GM19043 (cell line): Measurements from ENCODE around the gene NELFB.

Experiments
- ATAC-seq: cut with Tn5 transposase; IDR thresholded peaks from one replicate; pipeline ENCODE4 v1.9.1; 2021; ENCODE audit warnings: low read depth; ENCODE audit not compliant: unreplicated experiment

NELFB gene

DNA sequence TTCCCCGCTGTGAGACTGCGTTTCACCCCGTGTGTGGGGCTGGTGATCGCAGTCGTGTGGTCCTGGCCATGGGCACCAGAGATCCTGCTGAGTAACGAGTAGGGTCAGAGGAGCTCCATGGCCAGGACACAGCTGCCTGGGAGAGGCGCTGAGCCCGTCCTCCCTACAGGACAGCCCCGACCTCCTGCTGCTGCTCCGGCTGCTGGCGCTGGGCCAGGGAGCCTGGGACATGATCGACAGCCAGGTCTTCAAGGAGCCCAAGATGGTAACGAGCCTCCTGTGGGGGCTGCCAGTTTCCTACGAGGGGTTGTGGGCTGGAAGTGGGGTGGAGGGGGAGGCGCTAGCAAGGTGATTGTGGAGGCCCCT lies 11.0 kb downstream of the NELFB start:
- no peak for ATAC-seq

DNA sequence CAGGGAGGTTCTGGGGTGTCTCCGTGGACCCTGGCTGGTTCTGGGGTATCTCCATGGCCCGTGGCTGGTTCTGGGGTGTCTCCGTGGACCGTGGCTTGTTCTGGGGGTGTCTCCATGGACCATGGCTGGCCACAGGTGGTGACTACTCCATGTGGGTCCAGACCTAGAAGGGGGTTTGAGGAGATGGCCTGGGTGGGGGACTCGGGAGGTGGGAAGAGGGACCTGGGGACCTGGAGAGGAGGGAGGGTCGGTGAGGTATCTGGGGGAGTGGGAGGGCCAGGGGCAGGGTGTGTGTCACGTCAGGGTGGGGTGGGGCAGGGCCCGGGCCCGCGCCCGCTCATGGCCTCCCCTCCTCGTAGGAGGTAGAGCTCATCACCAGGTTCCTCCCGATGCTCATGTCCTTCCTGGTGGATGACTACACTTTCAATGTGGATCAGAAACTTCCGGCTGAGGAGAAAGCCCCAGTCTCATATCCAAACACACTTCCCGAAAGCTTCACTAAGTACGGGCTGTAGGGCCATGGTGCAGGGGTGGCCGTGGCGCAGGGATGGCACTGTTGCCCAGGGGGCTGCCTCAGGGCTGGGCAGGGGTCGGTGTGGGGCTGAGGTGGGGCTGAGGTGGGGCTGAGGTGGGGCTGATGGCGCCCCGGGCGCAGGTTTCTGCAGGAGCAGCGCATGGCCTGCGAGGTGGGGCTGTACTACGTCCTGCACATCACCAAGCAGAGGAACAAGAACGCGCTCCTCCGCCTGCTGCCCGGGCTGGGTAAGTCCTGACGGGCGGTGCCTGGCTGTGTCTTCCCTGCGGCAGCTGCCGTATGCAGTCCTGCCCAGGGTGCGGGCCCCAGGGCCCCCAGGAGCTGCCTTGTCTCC lies 11.7 kb downstream of the NELFB start:
- no peak for ATAC-seq

DNA sequence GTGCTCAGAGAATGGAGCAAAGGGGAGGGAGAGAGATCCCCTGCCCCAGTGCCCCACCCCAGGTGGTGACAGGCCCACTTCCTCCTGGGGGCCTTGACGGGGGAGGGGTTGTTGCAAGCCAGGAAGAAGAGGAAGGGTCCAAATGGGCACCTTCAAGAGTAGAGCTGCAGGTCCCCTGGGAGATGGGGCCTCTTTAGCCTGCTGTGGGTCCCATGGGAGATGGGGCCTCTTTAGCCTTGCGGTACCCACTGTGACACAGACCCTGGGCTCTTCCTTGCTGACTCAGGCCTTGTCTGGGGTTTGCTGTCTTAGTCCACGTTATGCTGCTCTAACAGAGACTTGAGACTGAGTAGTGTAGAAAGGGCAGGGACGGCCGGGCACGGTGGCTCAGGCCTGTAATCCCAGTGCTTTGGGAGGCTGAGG lies 12.8 kb downstream of the NELFB start:
- ATAC-seq, result no peak

DNA sequence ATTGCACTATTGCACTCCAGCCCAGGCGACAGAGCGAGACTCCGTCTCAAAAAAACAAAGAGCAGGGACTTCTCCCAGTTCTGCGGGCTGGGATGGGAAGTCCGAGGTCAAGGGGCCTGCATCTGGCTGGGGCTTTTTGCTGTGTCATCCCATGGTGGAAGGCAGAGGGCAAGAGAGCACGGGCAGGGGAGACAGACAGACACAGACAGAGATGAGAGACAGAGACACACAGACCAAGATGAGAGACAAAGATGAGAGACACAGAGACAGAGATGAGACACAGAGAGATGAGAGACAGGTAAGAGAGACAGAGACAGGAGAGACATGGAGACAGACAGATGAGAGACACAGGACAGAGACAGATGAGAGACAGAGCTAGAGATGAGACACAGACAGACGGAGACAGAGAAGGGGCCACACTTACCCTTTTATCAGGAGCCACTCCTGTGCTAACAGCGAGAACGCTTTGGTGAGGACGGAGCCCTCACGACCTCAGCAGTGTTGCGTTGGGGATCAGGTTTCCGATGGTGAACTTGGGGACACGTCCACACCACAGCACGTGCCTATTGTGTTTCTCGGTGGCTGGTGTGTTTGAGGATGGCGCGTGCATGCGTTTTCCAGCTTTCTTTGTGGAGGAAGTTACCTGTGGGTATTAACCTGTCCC lies 13.5 kb downstream of the NELFB start:
- ATAC-seq, result no peak

DNA sequence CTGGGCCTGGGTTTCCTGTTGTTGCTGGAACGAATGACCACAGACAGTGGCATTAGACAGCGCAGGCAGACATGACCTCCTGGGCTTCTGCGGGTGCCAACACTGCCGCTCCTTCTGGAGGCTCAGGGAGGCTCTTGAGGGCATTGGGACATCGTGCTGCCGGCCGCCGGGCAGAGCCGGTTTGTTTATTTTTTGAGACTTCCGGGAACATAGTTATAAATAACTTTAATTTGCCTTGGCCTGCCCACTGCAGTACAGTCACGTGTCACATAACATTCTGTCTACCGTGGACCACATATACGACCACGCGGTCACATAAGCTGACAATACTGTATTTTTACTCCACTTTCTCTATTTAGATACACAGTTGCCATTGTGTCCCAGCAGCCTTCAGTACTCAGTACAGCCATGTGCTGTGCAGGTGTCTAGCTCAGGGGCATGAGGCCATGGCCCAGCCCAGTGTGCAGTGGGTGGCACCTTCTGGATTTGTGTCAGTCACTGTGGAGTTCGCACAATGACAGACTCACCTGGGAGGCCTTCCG lies 14.2 kb downstream of the NELFB start:
- no peak for ATAC-seq

DNA sequence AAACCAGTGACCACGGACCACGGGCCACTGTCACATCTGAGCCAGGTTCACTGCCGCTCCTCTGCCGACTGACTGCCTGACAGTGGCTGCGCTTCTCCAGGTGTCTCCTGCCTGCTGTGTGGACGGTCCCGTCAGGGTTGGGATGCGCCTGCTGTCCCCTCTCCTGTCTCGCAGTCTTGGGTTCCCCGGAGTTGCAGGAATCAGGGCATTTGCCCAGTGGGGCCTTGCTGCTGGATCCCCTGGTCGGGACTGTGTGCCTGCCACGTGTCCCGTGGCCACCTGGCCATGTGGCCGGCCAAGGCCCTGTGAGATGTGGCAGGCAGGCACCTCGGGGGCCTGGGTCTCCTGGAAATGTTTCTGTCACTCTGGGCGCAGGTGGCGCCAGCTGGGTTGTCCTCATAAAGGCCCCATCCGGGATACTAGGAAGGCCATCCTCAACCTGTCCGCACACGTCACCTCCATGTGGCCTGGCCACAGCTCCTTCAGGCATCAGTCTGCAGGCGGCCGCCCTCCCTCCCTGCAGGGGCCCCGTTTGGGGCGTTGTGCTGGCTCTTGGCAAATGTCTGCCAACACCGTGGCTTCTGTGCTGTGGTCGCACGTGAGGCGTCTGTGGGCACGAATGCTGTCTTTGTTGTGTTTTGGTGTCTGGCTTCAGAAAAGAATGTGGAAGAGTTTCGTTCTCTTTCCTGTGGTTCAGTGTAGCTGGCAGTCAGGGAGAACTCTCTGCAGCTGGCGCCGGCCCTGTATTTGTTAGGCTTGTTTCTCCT lies 16.0 kb downstream of the NELFB start:
- no peak for ATAC-seq

DNA sequence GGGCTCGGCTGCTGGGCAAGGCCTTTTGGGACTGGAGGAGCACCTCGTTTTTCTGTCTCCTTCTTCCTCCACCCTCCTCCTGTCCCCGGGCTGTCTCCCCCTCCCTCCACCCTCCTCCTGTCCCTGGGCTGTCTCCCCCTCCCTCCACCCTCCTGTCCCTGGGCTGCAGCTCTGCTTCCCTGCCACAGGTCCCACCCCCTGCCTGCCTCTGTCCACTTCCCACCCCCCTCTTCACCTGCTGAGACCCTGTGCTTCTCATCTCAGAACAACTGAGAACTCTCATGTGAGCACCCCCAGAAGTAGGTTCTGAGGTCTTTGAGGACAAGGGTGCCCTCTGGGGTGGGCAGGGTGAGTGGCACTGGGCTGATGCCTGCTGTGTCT lies 16.6 kb downstream of the NELFB start:
- no peak for ATAC-seq

DNA sequence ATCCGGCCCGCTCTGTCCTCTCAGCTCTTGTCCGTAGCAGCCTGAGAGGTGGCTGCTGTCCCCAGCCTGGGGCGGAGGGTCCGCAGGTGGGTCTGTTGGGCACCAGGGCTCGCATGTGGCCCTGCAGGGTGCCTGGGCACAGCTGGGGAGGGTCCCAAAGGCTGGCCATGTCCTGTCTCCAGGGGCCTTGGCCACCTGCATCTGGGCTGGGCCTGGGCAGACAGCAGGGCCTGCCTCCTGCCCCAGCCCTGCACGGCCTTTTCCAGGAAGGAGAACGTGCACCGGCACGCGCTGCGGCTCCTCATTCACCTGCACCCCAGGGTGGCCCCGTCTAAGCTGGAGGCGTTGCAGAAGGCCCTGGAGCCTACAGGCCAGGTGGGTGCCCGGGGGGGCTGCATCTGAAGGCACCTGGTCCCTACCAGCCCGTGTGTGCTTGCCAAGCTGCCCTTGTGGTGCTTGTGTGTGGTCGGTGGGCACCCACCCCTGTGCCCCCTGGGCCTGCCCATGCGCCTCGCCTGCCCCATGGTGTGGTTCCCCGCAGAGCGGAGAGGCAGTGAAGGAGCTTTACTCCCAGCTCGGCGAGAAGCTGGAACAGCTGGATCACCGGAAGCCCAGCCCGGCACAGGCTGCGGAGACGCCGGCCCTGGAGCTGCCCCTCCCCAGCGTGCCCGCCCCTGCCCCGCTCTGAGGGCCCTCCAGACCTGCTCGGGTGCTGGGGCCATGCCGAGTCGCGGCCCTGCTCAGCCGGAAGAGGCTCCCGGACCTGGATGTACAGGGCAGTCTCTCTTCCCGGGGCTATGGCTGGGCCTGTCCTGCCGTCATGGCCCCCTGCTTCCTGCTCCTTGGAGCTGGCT lies 17.3 kb downstream of the NELFB start:
- ATAC-seq, result no peak

DNA sequence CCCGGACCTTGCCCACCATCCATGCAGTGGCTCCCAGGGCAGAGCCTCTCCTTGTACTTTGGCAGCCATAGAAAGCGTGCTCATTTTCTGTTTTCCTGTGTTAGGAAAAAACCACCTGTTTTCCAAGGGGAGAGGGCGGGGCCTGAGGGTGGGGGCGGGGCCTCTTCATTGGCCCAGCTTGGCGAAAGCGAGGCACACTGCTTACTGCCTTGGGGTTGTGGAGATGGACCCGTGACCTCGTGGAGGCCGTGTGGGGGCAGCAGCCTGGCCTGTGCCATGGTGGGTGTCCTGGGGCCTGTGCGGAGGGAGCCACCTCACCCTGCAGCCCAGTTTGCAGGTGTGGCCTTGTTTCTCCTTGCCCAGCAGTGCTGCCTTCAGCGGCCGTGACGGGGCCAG lies 18.0 kb downstream of the NELFB start:
- ATAC-seq, result no peak

DNA sequence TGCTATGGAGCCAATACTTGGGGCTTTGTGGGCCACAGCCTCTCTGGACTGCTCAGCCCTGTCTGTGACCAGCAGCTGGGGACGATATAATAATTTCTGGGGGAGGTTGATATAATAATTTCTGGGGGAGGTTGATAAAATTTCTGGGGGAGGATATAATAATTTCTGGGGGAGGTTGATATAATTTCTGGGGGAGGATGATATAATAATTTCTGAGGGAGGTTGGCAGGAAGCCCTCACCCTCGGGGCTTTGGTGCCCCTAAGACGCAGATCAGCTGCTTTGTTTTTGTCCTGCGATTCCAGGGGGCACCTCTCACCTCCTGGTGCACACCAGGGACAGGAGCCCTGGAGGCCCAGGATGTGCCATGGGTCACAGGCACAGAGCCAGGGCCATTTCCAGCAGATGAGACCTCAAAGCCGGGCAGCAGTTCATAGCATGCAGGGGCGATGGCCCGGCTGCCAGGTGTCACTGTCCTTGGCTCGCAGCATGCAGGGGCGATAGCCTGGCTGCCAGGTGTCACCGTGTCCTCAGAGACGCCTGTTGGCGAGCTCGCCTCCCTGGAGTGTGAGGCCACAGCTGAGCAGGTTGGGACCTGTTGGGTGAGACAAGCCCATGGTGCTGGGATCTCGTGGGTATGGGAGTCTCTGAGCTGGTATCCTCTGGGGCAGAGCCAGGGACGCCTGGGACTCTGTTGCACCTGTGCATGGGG lies 18.6 kb downstream of the NELFB start:
- no peak for ATAC-seq

DNA sequence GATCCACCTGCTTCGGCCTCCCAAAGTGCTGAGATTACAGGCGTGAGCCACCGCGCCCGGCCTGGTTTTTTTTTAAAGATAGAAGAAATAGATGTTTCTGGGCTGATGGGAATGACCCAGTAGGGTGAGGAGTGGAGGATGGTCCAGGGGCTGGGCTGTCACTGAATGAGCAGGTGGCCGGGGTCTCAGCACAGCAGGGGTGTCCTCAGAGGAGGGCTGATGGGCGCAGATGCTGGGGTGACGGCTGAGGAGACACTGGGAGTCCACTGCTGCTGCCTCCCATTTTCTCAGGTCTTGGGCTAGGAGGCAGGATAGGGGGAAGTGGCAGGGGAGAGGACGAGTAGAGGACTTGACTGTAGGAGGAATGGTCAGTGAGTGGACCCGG lies 20.1 kb downstream of the NELFB start:
- ATAC-seq, result no peak

DNA sequence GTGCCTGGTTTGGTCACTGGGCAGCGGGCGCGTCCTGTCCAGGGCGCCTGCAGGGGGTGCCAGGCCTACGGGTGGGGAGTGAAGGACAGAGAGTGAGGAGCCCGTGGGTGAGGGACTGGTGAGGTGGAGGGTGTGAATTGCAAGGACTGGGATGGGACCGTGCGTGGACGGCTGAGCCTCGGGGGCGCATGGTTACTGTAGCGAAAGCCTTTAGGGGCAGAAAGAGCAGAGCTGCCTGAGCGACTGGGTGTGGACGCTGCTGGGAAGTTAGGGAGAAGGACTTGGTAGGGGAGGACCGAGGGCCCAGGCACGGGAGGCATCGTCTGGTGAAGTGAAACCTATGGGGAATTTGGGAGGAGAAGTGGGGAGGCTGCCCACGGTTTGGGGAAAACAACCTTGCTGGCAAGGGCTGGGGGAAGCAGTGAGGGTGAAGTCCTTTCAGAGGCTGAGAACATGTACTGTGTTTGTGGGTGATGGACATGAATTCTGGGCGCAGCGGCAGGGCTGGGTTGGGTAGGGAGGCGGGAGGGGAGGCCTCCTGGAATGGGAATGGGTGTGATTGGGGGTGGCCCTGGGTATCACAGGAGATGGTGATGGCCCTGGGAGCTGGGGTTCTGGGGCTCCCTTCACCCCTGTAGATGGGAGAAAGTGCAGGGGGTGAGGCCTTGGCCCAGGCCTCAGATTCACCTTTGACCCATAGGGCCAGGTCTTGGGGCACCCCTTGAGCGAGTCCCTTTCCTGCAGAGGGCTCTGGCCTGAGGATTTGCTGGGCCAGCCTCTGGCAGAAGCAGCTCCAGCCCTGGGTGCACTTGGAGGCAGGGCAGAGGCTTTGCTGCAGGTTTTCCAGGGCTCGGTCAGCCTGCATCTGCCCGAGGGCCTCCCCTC lies 20.7 kb downstream of the NELFB start:
- no peak for ATAC-seq

DNA sequence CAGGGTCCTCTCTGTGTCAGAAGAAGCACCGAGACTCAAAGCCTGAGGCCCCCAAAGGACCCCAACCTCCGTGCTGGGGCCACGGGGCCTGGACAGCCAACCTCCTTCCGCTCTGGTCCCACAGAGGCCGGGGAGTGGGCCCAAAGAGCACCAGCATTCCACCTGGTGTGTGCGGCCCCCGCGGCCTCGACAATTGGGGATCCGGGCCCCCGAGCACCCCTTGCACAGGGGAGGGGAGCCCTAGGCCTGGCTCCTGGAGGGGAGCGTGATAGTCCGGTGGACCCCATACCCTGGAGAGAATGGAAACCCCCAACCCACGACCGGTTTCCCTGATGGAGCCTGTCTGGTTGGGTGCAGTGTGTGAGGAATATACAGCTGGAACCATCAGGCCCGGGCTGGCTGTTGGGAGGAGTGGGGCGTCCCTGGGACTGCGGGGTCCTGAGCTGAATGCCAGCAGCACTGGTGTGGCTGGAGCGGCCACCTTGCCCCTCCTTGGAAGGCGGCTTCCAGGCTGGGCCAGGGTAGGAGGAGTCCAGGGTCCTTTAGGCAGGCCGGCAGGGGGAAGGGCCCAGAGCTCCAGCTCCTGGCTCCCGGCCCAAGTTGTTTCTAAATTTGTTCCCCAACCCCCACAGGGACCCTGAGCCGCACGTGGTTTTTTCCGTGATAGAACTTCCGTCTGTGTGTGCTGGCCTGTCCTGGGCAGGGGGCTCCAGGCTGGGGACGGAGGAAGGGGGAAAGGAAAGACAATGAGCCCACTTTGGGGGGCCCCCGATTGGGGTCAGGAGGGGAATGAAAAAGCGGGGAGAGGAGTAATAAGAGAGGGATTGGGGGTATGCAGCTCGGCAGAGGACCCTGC lies 21.6 kb downstream of the NELFB start:
- ATAC-seq, result no peak

DNA sequence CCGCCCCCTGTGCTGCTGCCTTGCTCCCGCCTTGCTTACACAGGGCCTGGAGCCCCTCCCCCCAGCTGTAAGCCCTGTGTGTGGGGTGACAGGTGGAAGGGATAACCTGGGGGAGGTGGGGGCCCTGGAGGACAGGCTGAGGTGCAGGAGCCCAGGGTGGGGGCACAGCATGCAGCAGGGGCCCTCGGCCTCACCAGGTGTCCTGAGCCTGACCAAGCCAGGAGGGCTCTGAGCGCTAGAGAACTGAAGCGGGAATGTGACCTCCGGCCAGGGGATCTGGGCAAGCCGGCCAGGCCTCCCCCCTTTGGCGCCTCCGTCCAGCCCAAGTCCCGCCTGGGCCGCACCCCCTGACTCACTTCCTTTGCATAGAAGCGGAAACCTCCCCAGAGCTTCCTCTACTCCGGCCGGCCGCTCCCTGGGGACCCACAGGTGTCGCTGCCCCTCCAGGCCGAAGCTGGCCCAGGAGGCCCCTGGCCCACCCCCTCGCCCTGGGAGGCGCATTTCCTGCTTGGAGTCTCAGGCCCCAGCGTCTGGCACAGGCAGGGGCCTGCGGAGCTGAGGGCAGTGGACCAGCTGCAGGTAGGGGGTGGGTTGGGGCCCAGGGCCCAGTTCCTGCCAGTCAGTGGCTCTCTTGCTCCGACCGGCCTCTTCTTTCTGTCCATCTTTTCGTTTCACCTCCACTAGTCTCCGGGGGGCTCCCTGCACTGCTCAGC lies 22.4 kb downstream of the NELFB start, which contains the start of gene TOR4A:
Gene TOR4A (plus strand): TSS at position 398 of the 713 bp plus-strand sequence. CDS start 964 bp downstream, outside the sequence.
- ATAC-seq, result peak; percentile 76

DNA sequence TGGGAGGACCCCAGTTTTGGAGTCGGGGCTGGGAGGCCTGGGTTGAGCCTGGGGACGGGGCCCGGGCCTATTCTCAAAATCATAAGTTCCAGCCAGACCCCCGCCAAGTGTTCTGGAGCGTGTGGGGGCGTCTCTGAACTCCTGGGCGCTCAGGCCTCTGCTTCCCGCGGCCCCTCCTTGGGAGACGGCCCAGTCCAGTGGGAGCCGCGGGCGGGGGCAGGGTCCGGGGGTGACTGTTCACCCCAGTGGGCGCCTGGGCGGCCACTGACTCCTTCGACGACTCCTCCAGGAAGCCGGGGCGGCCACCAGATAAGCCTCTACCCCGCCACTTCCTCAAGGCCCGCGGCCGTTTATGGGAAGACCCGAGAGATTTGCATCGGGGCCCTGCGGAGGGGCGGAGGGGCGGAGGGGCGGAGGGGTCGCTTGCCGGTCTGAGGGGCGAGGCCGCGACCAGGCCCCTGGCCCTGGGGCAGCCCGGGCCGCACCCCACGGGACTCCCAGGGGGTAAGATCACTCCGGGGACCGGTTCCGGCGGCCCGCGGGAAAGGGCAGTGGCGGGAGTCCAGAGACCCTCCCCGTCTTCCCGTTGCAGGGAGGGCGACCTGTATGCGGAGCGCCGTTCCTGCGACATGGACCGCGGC lies 23.1 kb downstream of the NELFB start:
- ATAC-seq, result no peak
